IMR-90 (cell line): ENCODE results near the gene GRK5.

ENCODE experiments used
- CEBPB ChIP-seq: IDR thresholded peaks from 2 replicates; pipeline ENCODE4 v1.6.1; 2012; ENCODE audit warnings: low read depth, low read length, improper control_type of control experiment
- CHD1 ChIP-seq: IDR thresholded peaks from 2 replicates; pipeline ENCODE4 v1.6.1; 2012; ENCODE audit warnings: low read depth, low read length, improper control_type of control experiment
- CTCF ChIP-seq: conservative IDR thresholded peaks from 2 replicates; pipeline ENCODE4 v1.5.1; 2012; ENCODE audit warnings: mild to moderate bottlenecking, low read depth, low read length, improper control_type of control experiment
- ELK1 ChIP-seq: fragments of 150-350 bp; IDR thresholded peaks from 2 replicates; pipeline ENCODE4 v1.6.1; 2016; ENCODE audit warnings: low read depth, mild to moderate bottlenecking, low read length, moderate library complexity, borderline replicate concordance
- FOS ChIP-seq: fragments of 150-350 bp; IDR thresholded peaks from 2 replicates; pipeline ENCODE4 v1.6.1; 2016; ENCODE audit warnings: low read depth, low read length
- MAFK ChIP-seq: IDR thresholded peaks from 2 replicates; pipeline ENCODE4 v1.6.1; 2012; ENCODE audit warnings: low read depth, low read length, improper control_type of control experiment
- MXI1 ChIP-seq: IDR thresholded peaks from 2 replicates; pipeline ENCODE4 v1.6.1; 2012; ENCODE audit warnings: low read depth, mild to moderate bottlenecking, low read length, moderate library complexity, borderline replicate concordance
- NFE2L2 ChIP-seq: fragments of 150-350 bp; IDR thresholded peaks from 2 replicates; pipeline ENCODE4 v1.6.1; 2016; ENCODE audit warnings: low read depth, mild to moderate bottlenecking, low read length
- POLR2A ChIP-seq: IDR thresholded peaks from 2 replicates; pipeline ENCODE4 v1.6.1; 2012; ENCODE audit warnings: mild to moderate bottlenecking, low read depth, low read length
- RAD21 ChIP-seq: IDR thresholded peaks from 2 replicates; pipeline ENCODE4 v1.6.1; 2012; ENCODE audit warnings: low read length, improper control_type of control experiment
- RCOR1 ChIP-seq: IDR thresholded peaks from 2 replicates; pipeline ENCODE4 v1.6.1; 2012; ENCODE audit warnings: mild to moderate bottlenecking, low read length, improper control_type of control experiment; ENCODE audit not compliant: insufficient replicate concordance
- RFX5 ChIP-seq: IDR thresholded peaks from 2 replicates; pipeline ENCODE4 v1.8.0; 2012; ENCODE audit warnings: low read depth, mild to moderate bottlenecking, low read length, moderate library complexity
- USF2 ChIP-seq: fragments of 150-350 bp; IDR thresholded peaks from 2 replicates; pipeline ENCODE4 v1.6.1; 2017; ENCODE audit warnings: mild to moderate bottlenecking, antibody characterized with exemption, low read length, low read depth

- TF ChIP-seq RCOR1 (no peak), CHD1 (no peak), CTCF (peak; percentile 3; the same call in 1 of the 2 replicates), USF2 (no peak), POLR2A (no peak), MXI1 (no peak), RFX5 (no peak), CEBPB (no peak), FOS (no peak), RAD21 (peak; percentile 27; the same call in 1 of the 2 replicates), MAFK (no peak), ELK1 (no peak), NFE2L2 (no peak)
Observed at GRCh38 chr10:119371704-119372663, 164.6 kb downstream of the GRK5 start.
